Stimulated activated CD4-positive, alpha-beta T cell treated with anti-CD3 and anti-CD28 coated beads, Interleukin-1b, Interleukin-23, amount 100 ng/mL, for 4 hours (primary cell): ENCODE measurements around the gene ATP8A2.

ENCODE experiments used
- DNase-seq, 2 donors: peaks; one replicate each; pipeline ENCODE4 v3.0.0-alpha.2; 2020; ENCODE audit warnings: low read depth in 2 of 2

Gene ATP8A2

DNA sequence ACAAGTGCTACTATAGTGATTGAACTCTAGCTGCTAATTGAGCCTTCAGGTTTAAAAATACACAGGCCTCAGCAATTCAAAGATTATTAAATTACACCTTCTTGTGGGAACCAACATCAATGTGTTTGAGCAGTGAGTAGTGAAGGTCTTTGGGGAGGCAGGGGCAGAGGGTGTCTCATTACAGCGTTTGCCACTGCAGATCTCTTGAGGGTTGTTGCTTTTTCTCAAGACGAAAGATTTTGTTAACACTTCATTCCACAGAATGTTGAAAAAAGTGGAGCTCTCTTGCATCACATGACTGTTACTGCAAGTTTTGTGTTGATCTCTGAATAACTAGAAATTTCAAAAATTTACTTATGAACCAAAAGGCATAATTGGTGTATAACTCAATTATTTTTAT lies 253.6 kb downstream of the ATP8A2 start:
- no peak for DNase-seq

GRCh38 chr13:25630329-25630900 lies 258.6 kb downstream of the ATP8A2 start:
- no peak for DNase-seq

- DNase-seq: no peak
Measured at GRCh38 chr13:25632166-25632888, 260.6 kb downstream of the ATP8A2 start.

GRCh38 chr13:25633093-25633492 lies 261.3 kb downstream of the ATP8A2 start:
- DNase-seq: no peak

DNA sequence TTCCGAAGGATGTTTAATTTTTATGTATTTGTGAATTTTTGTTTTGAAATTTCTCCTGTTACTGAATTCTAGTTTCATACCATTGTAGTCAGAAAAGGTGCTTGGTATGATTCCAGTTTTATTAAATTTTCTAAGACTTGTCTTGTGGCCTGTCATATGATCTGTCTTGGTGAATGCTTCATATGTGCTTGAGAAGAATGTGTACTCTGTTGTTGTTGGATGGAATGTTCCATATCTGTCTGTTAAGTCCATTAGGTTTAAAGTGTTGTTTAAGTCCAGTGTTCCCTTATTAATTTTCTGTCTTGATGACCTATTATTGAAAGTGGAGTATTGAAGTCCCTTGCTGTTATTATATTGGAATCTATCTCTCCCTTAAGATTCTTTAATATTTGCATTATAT lies 273.9 kb downstream of the ATP8A2 start:
- no peak for DNase-seq

DNA sequence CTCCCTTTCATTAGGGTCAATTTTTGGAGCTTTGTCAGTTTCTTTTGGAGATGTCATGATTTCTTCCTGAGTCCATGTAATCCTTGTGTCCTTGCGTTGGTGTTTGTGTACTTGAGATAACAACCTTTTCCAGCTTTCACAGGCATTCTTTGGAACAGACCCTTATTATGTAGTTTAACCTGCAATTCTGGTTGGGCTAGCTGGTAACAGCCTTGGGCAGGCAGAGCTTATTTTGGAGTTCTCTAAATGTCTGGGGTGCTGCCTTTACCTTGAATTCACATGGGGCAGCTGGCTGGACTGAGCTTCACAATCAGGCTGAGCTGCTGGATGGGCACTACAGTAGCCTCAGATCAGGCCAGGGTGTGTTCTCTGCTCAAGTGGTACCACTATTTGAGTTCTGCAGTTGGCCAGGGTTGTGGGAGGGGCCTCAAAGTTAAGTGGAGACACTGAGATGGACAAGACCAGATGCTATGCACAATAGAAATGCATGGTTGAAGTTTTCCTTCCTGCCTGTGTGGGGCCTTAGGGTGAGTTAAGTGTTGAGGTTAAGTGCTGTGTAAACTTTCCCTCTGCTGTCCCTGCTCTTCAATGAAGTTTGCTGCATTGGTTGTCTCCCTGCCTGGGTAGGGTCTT lies 277.3 kb downstream of the ATP8A2 start:
- no peak for DNase-seq

- DNase-seq: no peak
Measured at GRCh38 chr13:25652764-25653163, 281.0 kb downstream of the ATP8A2 start.

- DNase-seq: no peak
Measured at GRCh38 chr13:25654322-25654721, 282.5 kb downstream of the ATP8A2 start.

- DNase-seq: no peak
Measured at GRCh38 chr13:25657157-25657556, 285.4 kb downstream of the ATP8A2 start.

DNA sequence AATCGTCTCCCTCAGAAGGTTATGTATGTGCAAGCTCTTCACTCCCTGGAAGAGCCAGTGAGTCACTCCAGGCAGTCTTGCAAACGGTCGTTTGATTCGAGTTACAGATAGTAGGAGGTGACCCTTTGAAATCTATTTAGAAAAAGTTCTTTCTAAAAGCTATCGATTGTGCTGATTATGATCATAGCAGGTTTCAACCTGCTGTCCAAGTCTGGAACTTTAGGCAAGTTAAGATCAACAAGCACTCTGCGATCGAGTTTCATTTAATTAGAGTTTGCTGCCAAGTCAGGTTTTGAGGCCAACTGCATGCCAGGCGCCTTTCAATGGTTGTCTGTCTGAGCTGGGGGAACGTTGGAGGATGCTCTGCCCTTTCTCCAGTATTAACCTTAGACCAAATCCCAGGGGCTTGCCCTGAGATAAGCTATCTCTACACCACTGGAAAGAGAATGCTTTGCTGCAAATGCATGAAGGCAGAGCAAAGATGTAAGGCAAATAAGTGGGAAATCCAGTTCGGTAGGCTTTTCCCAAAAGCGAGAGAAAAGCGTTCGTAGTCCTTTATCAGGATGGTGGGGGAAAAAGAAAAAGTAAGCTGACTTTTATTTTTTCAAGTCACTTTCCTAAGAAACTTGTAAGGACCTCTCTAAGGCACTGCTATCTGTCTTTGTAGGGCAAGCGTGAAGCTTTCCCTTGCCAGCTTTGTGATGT lies 287.5 kb downstream of the ATP8A2 start:
- no peak for DNase-seq

DNA sequence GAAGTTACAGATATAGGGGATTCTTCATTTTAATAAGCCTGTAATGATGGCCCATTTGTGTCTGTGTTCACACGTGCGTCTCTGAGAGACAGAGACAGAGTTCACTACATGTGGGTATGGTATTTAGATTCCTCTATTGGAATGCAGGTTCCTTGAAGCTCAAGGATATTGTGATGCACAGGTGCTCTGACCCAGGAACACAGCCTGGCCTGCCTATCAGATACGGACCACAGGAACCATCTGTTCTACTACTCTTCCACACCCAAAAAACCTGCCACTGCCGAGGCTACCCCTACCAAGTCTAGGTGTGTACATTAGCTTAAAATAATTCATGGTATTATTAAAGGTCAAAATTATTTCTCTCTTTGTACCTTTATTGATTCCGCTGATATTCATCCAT lies 289.2 kb downstream of the ATP8A2 start:
- no peak for DNase-seq

DNA sequence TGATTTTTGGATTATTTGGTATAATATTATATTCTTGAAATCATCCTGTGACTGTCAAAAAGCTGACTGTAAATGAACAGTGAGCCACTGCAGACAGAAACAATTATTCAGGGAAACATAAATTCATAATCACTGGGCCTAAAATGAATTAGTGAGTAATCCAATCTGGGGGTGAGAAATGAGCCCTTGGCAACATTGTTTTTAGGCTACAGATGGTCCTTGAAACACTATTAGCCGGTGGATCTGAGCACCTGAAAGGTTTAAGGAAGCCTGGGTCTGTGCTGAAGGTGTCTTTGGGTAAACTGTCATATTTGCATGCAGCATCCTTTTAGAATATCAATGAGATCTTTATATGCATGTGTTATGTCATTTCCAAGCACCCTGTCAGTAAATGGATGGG lies 290.7 kb downstream of the ATP8A2 start:
- no peak for DNase-seq

- DNase-seq: no peak
Measured at GRCh38 chr13:25668345-25668744, 296.6 kb downstream of the ATP8A2 start.

- no peak for DNase-seq
Measured at GRCh38 chr13:25673711-25674110, 301.9 kb downstream of the ATP8A2 start.

- DNase-seq: no peak
Measured at GRCh38 chr13:25674371-25674770, 302.6 kb downstream of the ATP8A2 start.

- DNase-seq: no peak
Measured at GRCh38 chr13:25675060-25675459, 303.3 kb downstream of the ATP8A2 start.

GRCh38 chr13:25677956-25678355 lies 306.2 kb downstream of the ATP8A2 start:
- no peak for DNase-seq

GRCh38 chr13:25678398-25678797 lies 306.6 kb downstream of the ATP8A2 start:
- peak in 1 of 2 donors; percentile 1 for DNase-seq

DNA sequence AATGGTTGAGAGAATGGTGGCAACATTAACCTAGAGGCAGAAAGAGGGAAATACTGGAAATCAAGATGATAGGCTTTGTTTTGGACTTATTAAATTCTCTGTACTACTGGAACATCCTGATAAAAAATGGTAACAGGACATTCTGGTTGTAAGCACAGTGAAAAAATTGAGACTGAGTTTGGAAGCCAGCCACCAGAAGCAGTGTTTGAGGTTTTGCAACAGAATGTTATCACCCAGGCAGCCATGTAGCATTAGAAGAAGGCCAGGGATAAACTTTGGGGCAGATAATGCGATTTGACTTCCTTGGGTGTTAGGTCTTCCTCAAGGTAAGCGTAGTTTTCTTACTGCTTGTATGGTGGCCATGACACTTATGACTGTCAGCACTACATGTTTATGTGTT lies 307.4 kb downstream of the ATP8A2 start:
- no peak for DNase-seq

- no peak for DNase-seq
Measured at GRCh38 chr13:25679936-25680335, 308.2 kb downstream of the ATP8A2 start.

DNA sequence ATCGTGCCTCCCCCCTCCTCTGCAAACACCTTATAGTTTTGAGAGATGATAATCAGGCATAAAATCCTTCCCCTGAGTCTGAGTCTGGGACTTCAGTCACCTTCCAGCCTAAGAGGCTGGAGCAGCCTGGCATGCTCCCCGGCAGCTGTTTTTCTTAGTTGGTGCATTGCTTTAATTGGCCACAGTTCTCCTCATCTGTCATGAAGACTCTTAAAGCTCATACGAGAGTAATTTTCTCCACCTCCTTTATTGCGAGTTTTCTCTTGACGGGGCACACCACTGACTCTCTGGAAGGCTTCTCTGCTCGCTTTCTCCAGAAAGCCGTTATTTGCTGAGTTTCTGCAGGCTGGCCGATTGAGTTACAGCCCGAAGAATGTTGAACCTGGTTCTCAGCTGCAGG lies 310.5 kb downstream of the ATP8A2 start:
- DNase-seq: no peak

DNA sequence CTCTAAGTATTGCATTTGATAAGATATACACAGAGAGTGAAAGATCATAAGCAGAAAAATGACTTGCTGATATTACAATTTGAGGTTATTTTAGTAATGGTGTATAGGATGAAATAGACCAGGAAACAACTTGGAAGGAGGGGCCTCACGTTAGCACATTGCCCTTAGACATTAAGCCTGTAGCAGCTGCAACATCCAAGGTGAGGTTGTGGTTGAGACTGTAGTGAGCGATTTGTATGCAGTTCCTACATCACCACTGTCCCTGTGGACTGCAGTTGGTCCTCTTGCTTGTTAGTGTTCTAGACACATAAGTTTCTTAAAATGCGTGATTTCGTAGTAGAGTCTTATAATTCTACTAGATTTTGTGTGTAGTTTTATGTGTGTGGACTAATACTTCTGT lies 311.3 kb downstream of the ATP8A2 start:
- no peak for DNase-seq
